K562 (cell line): ENCODE data around the gene RAB31. TPM values are rescaled to one million over a fixed set of nuclear protein-coding genes. Genes with fewer than 3 reads are reported as not detected.

Experiments used
- ATAC-seq: fragments of 200-7000 bp; cut with Tn5 transposase; 3 replicates; pipeline ENCODE4 v1.9.1; 2020; ENCODE audit warnings: moderate library complexity
- BruUV-seq: library from RNA; stranded (reverse); fragments of 400-500 nt; replicated peaks from 2 replicates; lab custom pipeline; 2021; lab: Mats Ljungman, UMichigan
- CTCF ChIA-PET: fragments of 300-600 bp; formaldehyde crosslinking; extraction: SDS; loops from one replicate; lab custom pipeline; 2021; ENCODE audit warnings: low intra/inter-chr PET ratio; lab: Yijun Ruan, JAX
- POLR2A ChIA-PET: fragments of 300-600, 350-650 bp; sonication (Branson Sonifier 250); formaldehyde crosslinking; extraction: SDS; loops from one replicate; lab custom pipeline; 2021; ENCODE audit warnings: antibody characterized with exemption, inconsistent platforms; lab: Yijun Ruan, JAX
- DNase-seq, 4 experiments: peaks; one replicate each; pipeline versions ENCODE4 v3.0.0 to v3.0.0-alpha.2; 2011 to 2018; ENCODE audit warnings: low spot score in 3 of 4, mixed read lengths in 3 of 4; ENCODE audit errors: extremely low read depth in 1 of 4
- FAIRE-seq: peaks from 2 replicates; lab custom pipeline; 2011; peaks lifted over from hg19 to GRCh38; lab: Jason Lieb, UNC
- H2AFZ ChIP-seq: 2 replicates; pipeline ENCODE4 v1.6.0; 2011; ENCODE audit warnings: low read depth, low read length, control low read depth, inconsistent platforms
- H3K27ac ChIP-seq: fragments of 200-600 bp; 3 replicates; pipeline ENCODE4 v1.8.0; 2011; ENCODE audit warnings: low read depth, mild to moderate bottlenecking, control low read depth, inconsistent platforms, low read length, moderate library complexity, mixed read lengths; ENCODE audit errors: extremely low read depth
- H3K27me3 ChIP-seq, 2 experiments: fragments of 300-600 bp in 1 of 2; 2 replicates in 1 of 2; 3 replicates in 1 of 2; pipeline versions ENCODE4 v1.6.0 to v1.8.0; 2011; ENCODE audit warnings: inconsistent platforms in 2 of 2, low read length in 2 of 2, mild to moderate bottlenecking in 1 of 2, mixed read lengths in 1 of 2, moderate library complexity in 1 of 2; ENCODE audit not compliant: control insufficient read depth in 2 of 2, insufficient read depth in 2 of 2
- H3K36me3 ChIP-seq: fragments of 300-600 bp; 3 replicates; pipeline ENCODE4 v1.8.0; 2011; ENCODE audit warnings: mild to moderate bottlenecking, low read length, inconsistent platforms; ENCODE audit not compliant: control insufficient read depth, insufficient read depth
- H3K4me1 ChIP-seq, 2 experiments: fragments of 200-600 bp in 1 of 2; replicated peaks in 1 of 2; 2 replicates in 1 of 2; 3 replicates in 1 of 2; pipeline versions ENCODE4 v1.5.1 to v1.8.0; 2011; ENCODE audit warnings: inconsistent platforms in 2 of 2, low read length in 2 of 2, mild to moderate bottlenecking in 1 of 2, mixed read lengths in 1 of 2, moderate library complexity in 1 of 2; ENCODE audit not compliant: control insufficient read depth in 2 of 2, insufficient read depth in 2 of 2
- H3K4me2 ChIP-seq: 2 replicates; pipeline ENCODE4 v1.6.1; 2011; ENCODE audit warnings: low read length, control low read depth, inconsistent platforms, mixed read lengths; ENCODE audit not compliant: insufficient read depth
- H3K4me3 ChIP-seq: fragments of 200-600 bp; sonication (generic), shearing (Covaris generic); 2 replicates; pipeline ENCODE4 v1.5.1; 2016; ENCODE audit warnings: control low read depth, inconsistent platforms
- H3K79me2 ChIP-seq: fragments of 200-600 bp; 3 replicates; pipeline ENCODE4 v1.8.0; 2011; ENCODE audit warnings: low read length, inconsistent platforms; ENCODE audit not compliant: control insufficient read depth, insufficient read depth
- H3K9ac ChIP-seq, 2 experiments: 2 replicates each; pipeline versions ENCODE4 v1.6.0 to v1.6.1; 2011; ENCODE audit warnings: low read depth in 2 of 2, low read length in 2 of 2, control low read depth in 1 of 2, inconsistent platforms in 1 of 2, mild to moderate bottlenecking in 1 of 2, mixed read lengths in 1 of 2; ENCODE audit not compliant: insufficient read depth in 1 of 2
- H3K9me1 ChIP-seq: one replicate; pipeline ENCODE4 v1.6.0; 2011; ENCODE audit warnings: inconsistent platforms, mild to moderate bottlenecking, low read length, moderate library complexity; ENCODE audit not compliant: control insufficient read depth, insufficient read depth
- H3K9me3 ChIP-seq: replicated peaks from 2 replicates; pipeline ENCODE4 v1.5.1; 2011; ENCODE audit warnings: low read depth, low read length, inconsistent platforms; ENCODE audit not compliant: control insufficient read depth, insufficient read depth
- H4K20me1 ChIP-seq: replicated peaks from 2 replicates; pipeline ENCODE4 v1.6.1; 2011; ENCODE audit warnings: low read length, inconsistent platforms, mixed read lengths; ENCODE audit not compliant: control insufficient read depth, insufficient read depth
- ARID2 ChIP-seq: fragments of 450-650 bp; IDR thresholded peaks from 2 replicates; pipeline ENCODE4 v1.6.1; 2017; ENCODE audit warnings: antibody characterized with exemption, mild to moderate bottlenecking
- COPS2 ChIP-seq: fragments of 450-650 bp; conservative IDR thresholded peaks from 2 replicates; pipeline ENCODE4 v1.6.1; 2016; ENCODE audit warnings: mild to moderate bottlenecking, moderate library complexity
- HMGXB4 ChIP-seq: sonication (generic); formaldehyde crosslinking; IDR thresholded peaks from 2 replicates; pipeline ENCODE4 v1.8.1; 2023; ENCODE audit warnings: mild to moderate bottlenecking, missing genetic modification reagents
- HOXB6 ChIP-seq: fragments of 250-450 bp; sonication (Bioruptor Pico); IDR thresholded peaks from 2 replicates; pipeline ENCODE4 v1.5.1; 2022; ENCODE audit warnings: mild to moderate bottlenecking, borderline replicate concordance
- MCM5 ChIP-seq: fragments of 450-650 bp; IDR thresholded peaks from 2 replicates; pipeline ENCODE4 v1.6.1; 2016; ENCODE audit warnings: low read depth
- ZNF263 ChIP-seq: sonication (generic); formaldehyde crosslinking; IDR thresholded peaks from 2 replicates; pipeline ENCODE4 v1.8.0; 2022; ENCODE audit warnings: mild to moderate bottlenecking, missing genetic modification reagents, borderline replicate concordance
- ZNF324 ChIP-seq: fragments of 250-450 bp; sonication (Bioruptor Pico); IDR thresholded peaks from 2 replicates; pipeline ENCODE4 v1.4.0; 2020; ENCODE audit warnings: mild to moderate bottlenecking
- ZNF695 ChIP-seq: fragments of 450-650 bp; formaldehyde crosslinking; IDR thresholded peaks from 2 replicates; pipeline ENCODE4 v1.4.0; 2020; ENCODE audit warnings: mild to moderate bottlenecking, moderate library complexity
- ZNF699 ChIP-seq: fragments of 250-450 bp; sonication (Bioruptor Pico); IDR thresholded peaks from 2 replicates; pipeline ENCODE4 v1.8.0; 2021; ENCODE audit warnings: mild to moderate bottlenecking, moderate library complexity; ENCODE audit not compliant: insufficient replicate concordance
- WGBS: fragments of 100-300 bp; shearing (Covaris generic); methylation state at CpG from one replicate; pipeline ENCODE4 v1.1.6; 2016; ENCODE audit warnings: low coverage, mixed read lengths; ENCODE audit not compliant: insufficient coverage; ENCODE audit errors: missing lambda C conversion rate; 5-methylcytosine and 5-hydroxymethylcytosine counted together
- in situ Hi-C: fragments of 300-500 bp; cut with MboI; formaldehyde crosslinking; loops from 4 replicates; pipeline ENCODE4 v1.15.0; 2018; ENCODE audit warnings: inconsistent platforms, mixed read lengths
- intact Hi-C: fragments of 100-400 bp; cut with micrococcal nuclease; formaldehyde crosslinking; loops from 2 replicates; pipeline ENCODE4 v1.14.2; 2022
- polyA plus RNA-seq, 8 experiments: library from polyadenylated mRNA; depleted of rRNA in 4 of 8; stranded (reverse) in 5 of 8; unstranded in 3 of 8; fragments of >200 nt; fragmentation: Nextera tagmentation in 2 of 8; fragmentation: Illumina TruSeq in 1 of 8; extraction: Ambion mirVana in 2 of 8; extraction: Trizol in 1 of 8; gene quantifications; 2 replicates each; pipeline versions ENCODE4 v1.2.1 to v1.2.3, GENCODE V29; 2011 to 2014; ENCODE audit warnings: inconsistent platforms in 1 of 8, missing spikeins in 1 of 8
- total RNA-seq, 7 experiments: library from RNA; depleted of rRNA in 6 of 7; stranded (reverse); fragments of >200 nt in 6 of 7; fragmentation: Illumina TruSeq in 2 of 7; extraction: Trizol in 2 of 7; gene quantifications; 2 replicates each; pipeline versions ENCODE4 v1.2.1 to v1.2.3, GENCODE V29; 2011 to 2021; ENCODE audit warnings: low replicate concordance in 1 of 7
- TF ChIP-seq, protein P1 (sequence below): fragments of 450-650 bp; formaldehyde crosslinking; IDR thresholded peaks from 2 replicates; pipeline ENCODE4 v1.4.0; 2020; ENCODE audit warnings: mild to moderate bottlenecking, moderate library complexity
- TF ChIP-seq, protein P2 (sequence below): fragments of 450-650 bp; IDR thresholded peaks from 2 replicates; pipeline ENCODE4 v1.6.1; 2016; ENCODE audit warnings: missing biosample characterization, missing genetic modification characterization

RAB31 gene
- total and polyA plus RNA-seq, 9 of the 15 experiments (the other 6 are each of a cell fraction or from before 2014, with no cell fraction given): 20.7 to 70.4 (median 41.3) TPM

- TF ChIP-seq ZNF324 (CRISPR knock-in tag): no peak
- no peak for TF ChIP-seq ZNF695
- TF ChIP-seq COPS2: no peak
- TF ChIP-seq ZNF699 (CRISPR knock-in tag): no peak
- TF ChIP-seq, protein P1, sequence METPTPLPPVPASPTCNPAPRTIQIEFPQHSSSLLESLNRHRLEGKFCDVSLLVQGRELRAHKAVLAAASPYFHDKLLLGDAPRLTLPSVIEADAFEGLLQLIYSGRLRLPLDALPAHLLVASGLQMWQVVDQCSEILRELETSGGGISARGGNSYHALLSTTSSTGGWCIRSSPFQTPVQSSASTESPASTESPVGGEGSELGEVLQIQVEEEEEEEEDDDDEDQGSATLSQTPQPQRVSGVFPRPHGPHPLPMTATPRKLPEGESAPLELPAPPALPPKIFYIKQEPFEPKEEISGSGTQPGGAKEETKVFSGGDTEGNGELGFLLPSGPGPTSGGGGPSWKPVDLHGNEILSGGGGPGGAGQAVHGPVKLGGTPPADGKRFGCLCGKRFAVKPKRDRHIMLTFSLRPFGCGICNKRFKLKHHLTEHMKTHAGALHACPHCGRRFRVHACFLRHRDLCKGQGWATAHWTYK (CRISPR knock-in tag): 0 out of 2 replicates have a peak, but pooled peaks have one; percentile 22
- no peak for TF ChIP-seq ARID2
These were observed 116.9 kb downstream of the RAB31 start (continued) for GRCh38 chr18:9824952-9825371.

DNA sequence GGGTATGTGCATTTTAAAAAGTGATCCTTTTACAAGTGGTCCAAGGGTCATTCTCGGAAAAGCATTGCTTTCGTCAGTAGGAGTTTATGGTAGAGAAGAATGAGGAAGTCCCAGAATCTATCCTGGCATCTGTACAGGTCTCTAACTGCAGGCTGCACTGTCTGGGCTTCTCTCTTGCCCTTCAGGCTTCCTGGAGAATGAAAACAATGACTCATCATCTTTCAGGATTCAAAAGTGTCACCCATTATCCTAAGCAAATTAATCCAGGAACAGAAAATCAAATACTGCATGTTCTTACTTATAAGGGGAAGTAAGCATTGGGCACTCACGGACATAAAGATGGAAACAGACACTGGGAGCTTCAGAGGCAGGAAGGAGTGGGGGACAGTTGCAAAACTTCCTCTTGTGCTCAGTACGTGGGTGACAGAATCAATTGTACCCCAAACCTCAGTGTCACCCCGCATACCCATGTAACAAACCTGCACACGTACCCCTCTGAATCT lies 117.5 kb downstream of the RAB31 start:
- ChIA-PET CTCF (no interaction called here), POLR2A (interaction anchor here (1.0 to 1.3 kb wide), 3 partner anchors 12 to 13 kb away, joined by 3 read pairs; no protein-coding TSS in a partner anchor)
- BruUV-seq: no TSS peak
- 3% methylated on average over 6 of the region's 6 CpGs for WGBS
- peak in 3 of 4 experiments; percentile 42 to 90 (median 81) for DNase-seq
- Histone ChIP-seq H3K36me3 (0 out of 3 replicates have a peak, but pooled peaks cover 5% of the 10 kb centered on the region), H3K79me2 (peaks cover 10% of the 10 kb centered on the region), H3K9me1 (no peaks in the 10 kb centered on the region), H2AFZ (peak overlapping the region; percentile 51), H3K4me1 (peaks cover 42 to 65% of the 10 kb centered on the region in 2 experiments), H3K9ac (peak overlapping the region in 1 of 2 experiments; percentile 43; a peak in 3 of 4 replicates), H4K20me1 (no peaks in the 10 kb centered on the region), H3K4me3 (no peak overlapping the region), H3K27me3 (no peaks in the 10 kb centered on the region), H3K27ac (peak overlapping the region; percentile 80), H3K4me2 (peak overlapping the region; percentile 65), H3K9me3 (no peaks in the 10 kb centered on the region)
- in situ Hi-C loops (no loop called here), intact Hi-C loops (loop anchor here (1.0 to 2.0 kb wide), 3 partner anchors 23 to 51 kb away; no protein-coding TSS in a partner anchor)
- peak; percentile 72 for ATAC-seq
- FAIRE-seq: peak; percentile 85
- TF ChIP-seq MCM5 (no peak), ZNF263 (CRISPR knock-in tag) (no peak), HMGXB4 (CRISPR knock-in tag) (no peak), HOXB6 (CRISPR knock-in tag) (no peak)
- TF ChIP-seq, protein P2, sequence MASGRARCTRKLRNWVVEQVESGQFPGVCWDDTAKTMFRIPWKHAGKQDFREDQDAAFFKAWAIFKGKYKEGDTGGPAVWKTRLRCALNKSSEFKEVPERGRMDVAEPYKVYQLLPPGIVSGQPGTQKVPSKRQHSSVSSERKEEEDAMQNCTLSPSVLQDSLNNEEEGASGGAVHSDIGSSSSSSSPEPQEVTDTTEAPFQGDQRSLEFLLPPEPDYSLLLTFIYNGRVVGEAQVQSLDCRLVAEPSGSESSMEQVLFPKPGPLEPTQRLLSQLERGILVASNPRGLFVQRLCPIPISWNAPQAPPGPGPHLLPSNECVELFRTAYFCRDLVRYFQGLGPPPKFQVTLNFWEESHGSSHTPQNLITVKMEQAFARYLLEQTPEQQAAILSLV (tag): no peak; the same call in 1 of the 2 replicates
